AG04450 (cell line): ENCODE data around the gene STRN3. TPM values are rescaled to one million over a fixed set of nuclear protein-coding genes. Genes with fewer than 3 reads are reported as not detected.

Experiments
- CTCF ChIA-PET: fragments of 300-600, 350-600 bp; formaldehyde crosslinking; extraction: SDS; loops from one replicate; lab custom pipeline; 2022; ENCODE audit warnings: antibody characterized with exemption, inconsistent platforms; lab: Charles Lee
- POLR2A ChIA-PET: fragments of 350-600 bp; formaldehyde crosslinking; extraction: SDS; loops from one replicate; lab custom pipeline; 2021; ENCODE audit warnings: antibody characterized with exemption, inconsistent platforms; lab: Yijun Ruan, JAX
- DNase-seq: peaks from one replicate; pipeline ENCODE4 v3.0.0-alpha.2; 2011; ENCODE audit warnings: low read depth, low spot score
- H3K27ac ChIP-seq: one replicate; pipeline ENCODE4 v1.5.1; 2012; ENCODE audit warnings: low read depth, low read length, control low read depth
- H3K27me3 ChIP-seq: one replicate; pipeline ENCODE4 v1.6.0; 2012; ENCODE audit warnings: low read length; ENCODE audit not compliant: control insufficient read depth, insufficient read depth
- H3K4me3 ChIP-seq: 2 replicates; pipeline ENCODE4 v1.5.1; 2011; ENCODE audit warnings: mild to moderate bottlenecking, low read depth, low read length, control low read depth
- H3K9me3 ChIP-seq: 2 replicates; pipeline ENCODE4 v1.5.1; 2012; ENCODE audit warnings: low read length; ENCODE audit not compliant: control insufficient read depth, insufficient read depth
- polyA plus RNA-seq: library from polyadenylated mRNA; depleted of rRNA; stranded (reverse); fragments of >200 nt; gene quantifications from 2 replicates; pipeline ENCODE4 v1.2.3, GENCODE V29; 2011
- TF ChIP-seq, protein P1 (sequence below): IDR thresholded peaks from 2 replicates; pipeline ENCODE4 v1.5.1; 2011; ENCODE audit warnings: low read depth, low read length, control low read depth, inconsistent platforms

The STRN3 gene
- polyA plus RNA-seq, 1 experiment, result 41.1 TPM

DNA sequence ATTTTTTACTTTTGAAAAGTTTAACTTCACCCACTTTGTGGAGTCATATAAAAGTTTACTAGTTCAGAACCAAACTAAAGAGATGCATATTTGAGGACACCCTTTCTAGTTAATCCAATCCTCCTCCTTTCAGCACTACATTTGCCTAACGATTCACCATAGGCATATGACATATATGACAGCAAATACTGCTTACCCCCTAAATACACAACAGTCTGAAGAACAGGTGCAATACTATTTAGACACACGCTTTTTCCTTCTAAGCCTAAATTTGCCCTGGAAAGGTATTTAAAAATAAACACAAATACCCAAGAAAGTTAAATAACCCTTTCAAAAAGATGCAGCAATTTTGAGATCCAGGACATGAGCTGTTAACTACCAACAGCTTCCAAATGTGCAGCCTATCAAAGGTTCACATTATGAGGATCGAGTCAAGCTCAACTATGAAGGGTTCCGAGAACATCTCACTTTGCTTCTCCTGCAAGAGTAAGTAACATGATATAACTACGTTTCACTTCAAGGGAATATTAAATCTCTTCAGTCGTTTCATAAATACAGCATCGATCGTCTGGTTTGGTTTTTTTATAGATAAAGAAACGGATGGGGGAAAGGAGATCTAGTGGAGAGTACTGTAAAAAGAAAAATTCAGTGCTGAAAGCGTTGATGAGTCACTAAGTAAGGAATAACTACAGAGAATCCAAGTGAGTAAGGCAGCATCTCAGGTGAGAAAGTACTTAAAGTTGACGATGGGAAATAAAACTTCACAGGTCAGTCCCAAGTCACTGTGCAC lies 1.4 kb downstream of the STRN3 start:
- CTCF ChIA-PET, result no interaction called here
- TF ChIP-seq, protein P1, sequence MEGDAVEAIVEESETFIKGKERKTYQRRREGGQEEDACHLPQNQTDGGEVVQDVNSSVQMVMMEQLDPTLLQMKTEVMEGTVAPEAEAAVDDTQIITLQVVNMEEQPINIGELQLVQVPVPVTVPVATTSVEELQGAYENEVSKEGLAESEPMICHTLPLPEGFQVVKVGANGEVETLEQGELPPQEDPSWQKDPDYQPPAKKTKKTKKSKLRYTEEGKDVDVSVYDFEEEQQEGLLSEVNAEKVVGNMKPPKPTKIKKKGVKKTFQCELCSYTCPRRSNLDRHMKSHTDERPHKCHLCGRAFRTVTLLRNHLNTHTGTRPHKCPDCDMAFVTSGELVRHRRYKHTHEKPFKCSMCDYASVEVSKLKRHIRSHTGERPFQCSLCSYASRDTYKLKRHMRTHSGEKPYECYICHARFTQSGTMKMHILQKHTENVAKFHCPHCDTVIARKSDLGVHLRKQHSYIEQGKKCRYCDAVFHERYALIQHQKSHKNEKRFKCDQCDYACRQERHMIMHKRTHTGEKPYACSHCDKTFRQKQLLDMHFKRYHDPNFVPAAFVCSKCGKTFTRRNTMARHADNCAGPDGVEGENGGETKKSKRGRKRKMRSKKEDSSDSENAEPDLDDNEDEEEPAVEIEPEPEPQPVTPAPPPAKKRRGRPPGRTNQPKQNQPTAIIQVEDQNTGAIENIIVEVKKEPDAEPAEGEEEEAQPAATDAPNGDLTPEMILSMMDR, result no peak
- H3K9me3 ChIP-seq, result no peaks in the 10 kb centered on the region
- POLR2A ChIA-PET, result interaction anchor here (1.4 kb wide), 1 partner anchor 34 kb away, joined by 3 read pairs; no protein-coding TSS in a partner anchor
- H3K4me3 ChIP-seq, result peak overlapping the region; percentile 93
- no peak for DNase-seq
- H3K27ac ChIP-seq, result peak overlapping the region; percentile 82
- H3K27me3 ChIP-seq, result no peaks in the 10 kb centered on the region

DNA sequence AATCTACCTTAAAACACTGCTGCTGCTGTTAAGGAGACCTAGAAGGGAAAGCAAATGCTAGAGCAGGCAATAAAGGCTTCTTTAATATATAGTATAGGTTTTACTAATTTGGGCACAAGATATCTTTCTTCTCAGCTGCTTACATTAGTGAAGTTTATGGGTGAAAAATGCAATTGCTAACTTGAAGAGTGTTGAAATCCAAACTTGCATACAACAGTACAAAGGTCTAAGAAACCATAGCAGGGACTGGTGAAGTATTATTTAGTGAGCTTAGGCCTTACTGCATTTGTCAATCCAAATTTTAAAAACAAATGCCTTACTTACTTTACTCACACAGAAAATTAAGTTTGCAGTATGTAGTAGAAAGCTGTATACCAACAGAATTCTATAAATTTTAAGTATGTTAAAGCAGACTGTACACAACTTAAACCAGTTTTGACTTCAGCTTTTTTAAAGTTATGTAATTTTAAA lies 2.1 kb downstream of the STRN3 start:
- TF ChIP-seq, protein P1, result no peak
- Histone ChIP-seq H3K27me3 (no peaks in the 10 kb centered on the region), H3K9me3 (no peaks in the 10 kb centered on the region), H3K4me3 (peak overlapping the region; percentile 93), H3K27ac (no peak overlapping the region)
- POLR2A ChIA-PET, result no interaction called here
- DNase-seq, result no peak
- CTCF ChIA-PET, result interaction anchor here (1.2 kb wide), 1 partner anchor 14 kb away, joined by 3 read pairs; no protein-coding TSS in a partner anchor

DNA sequence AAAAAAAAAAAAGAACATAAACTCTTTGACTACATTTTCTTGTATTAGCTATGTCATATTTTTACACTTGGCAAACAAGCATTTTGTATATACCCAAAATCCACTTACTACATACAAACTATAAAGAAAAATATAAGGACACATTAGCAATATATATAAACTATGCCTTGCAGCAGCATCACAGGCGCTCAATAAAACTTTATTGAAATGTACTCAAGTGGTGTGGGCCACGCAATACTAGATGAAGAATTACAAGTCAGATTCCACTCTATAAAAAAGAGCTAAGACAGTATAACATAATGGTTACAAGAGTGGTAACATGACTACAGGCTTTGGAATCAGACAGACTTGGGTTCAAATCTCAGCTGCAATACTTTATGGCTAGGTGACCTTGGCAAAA lies 3.8 kb downstream of the STRN3 start:
- no peak for DNase-seq
- TF ChIP-seq, protein P1, result no peak
- no peak overlapping the region for H3K27ac ChIP-seq
- CTCF ChIA-PET, result interaction anchor here (0.7 kb wide), 1 partner anchor 99 kb away, joined by 3 read pairs; no protein-coding TSS in a partner anchor
- no peaks in the 10 kb centered on the region for H3K9me3 ChIP-seq
- no peaks in the 10 kb centered on the region for H3K27me3 ChIP-seq
- POLR2A ChIA-PET, result interaction anchor here (0.6 kb wide), 1 partner anchor 351 kb away, joined by 3 read pairs; no protein-coding TSS in a partner anchor
- H3K4me3 ChIP-seq, result no peak overlapping the region

DNA sequence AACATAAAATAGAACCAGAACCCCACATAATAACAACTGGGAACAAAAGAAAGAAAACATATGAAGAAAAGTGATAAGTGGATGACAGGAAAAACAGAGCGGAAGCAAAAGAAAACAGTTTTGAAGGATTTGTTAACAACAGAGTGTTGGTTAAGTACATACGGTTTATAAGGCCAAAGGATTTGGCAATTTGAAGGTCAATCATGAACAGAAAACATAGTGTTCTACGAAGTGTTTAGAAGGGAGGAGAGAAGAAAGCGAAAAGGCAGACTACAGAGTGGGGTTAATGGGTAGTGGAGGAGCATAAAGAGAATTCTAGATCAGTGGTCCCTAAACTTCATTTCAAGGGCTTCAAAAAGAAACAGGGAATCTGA lies 4.6 kb downstream of the STRN3 start:
- H3K4me3 ChIP-seq, result no peak overlapping the region
- no peak for DNase-seq
- H3K9me3 ChIP-seq, result no peaks in the 10 kb centered on the region
- TF ChIP-seq, protein P1, result no peak
- POLR2A ChIA-PET, result no interaction called here
- H3K27me3 ChIP-seq, result no peaks in the 10 kb centered on the region
- no peak overlapping the region for H3K27ac ChIP-seq
- CTCF ChIA-PET, result interaction anchor here (0.7 kb wide), 1 partner anchor 100 kb away, joined by 3 read pairs; no protein-coding TSS in a partner anchor
